HG03135 (cell line): ENCODE results near the gene BCL2.

Experiments
- ATAC-seq: cut with Tn5 transposase; IDR thresholded peaks from one replicate; pipeline ENCODE4 v1.9.1; 2021; ENCODE audit warnings: mild to moderate bottlenecking, moderate library complexity; ENCODE audit not compliant: unreplicated experiment

BCL2 gene

DNA sequence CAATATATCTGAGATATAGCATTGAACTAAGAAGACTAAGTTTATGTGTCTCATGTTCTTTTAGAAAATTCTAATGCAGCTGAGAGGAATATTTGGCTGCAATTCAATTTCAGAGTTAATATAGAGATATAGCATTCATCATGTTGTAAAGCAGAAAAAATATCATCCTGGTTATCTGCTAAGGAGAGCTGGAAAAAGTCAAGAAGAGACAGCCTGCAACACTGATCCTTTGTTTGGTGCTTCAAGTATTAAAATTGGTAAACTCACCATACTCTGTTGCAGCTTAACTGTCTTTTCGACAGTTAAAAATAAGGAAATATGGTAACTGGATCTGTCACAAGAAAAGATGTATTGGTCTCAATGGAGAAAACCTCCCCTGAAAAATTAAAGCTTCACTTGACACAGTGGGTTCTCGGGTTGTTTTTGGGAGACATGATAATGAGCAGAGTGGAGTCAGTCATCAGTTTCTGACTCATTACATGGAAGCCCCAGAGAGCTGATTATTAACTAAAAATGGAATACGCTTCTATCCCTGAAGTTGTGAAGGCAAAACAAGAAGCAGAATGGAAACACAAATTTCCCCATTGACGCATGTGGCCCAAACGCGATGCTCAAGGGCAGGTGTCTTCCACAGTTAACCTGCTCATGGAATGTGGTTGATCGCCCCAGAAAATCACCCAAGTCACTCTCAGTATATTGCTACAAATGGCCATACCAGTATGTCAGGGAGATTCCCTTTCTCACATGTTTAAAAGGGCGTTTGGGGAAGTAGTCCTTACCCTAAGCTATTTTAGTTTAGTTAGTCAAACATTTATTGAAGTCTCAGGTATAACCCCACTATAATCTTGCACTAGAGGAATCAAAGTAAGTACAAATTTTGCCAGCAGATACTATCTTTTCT lies 8.2 kb downstream of the BCL2 start:
- peak; percentile 68 for ATAC-seq

DNA sequence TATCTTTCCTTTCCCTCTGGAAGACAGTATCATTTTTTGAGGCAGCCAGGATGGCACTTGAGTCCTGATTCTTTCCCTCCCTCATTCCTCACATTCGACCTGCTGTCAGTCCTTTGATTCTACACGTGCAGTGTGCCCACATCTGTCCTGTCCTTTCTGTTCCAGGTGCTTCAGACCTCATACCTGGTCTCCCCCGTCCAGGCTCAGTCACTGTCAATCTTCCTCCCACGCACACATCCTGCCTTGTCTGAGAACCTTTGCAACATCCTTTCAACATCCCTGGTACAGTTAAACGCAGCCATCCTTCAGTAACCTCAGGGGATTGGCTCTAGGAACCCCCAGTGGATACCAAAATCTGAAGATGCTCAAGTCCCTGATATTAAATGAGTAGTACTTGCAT lies 10.1 kb downstream of the BCL2 start:
- ATAC-seq = no peak

DNA sequence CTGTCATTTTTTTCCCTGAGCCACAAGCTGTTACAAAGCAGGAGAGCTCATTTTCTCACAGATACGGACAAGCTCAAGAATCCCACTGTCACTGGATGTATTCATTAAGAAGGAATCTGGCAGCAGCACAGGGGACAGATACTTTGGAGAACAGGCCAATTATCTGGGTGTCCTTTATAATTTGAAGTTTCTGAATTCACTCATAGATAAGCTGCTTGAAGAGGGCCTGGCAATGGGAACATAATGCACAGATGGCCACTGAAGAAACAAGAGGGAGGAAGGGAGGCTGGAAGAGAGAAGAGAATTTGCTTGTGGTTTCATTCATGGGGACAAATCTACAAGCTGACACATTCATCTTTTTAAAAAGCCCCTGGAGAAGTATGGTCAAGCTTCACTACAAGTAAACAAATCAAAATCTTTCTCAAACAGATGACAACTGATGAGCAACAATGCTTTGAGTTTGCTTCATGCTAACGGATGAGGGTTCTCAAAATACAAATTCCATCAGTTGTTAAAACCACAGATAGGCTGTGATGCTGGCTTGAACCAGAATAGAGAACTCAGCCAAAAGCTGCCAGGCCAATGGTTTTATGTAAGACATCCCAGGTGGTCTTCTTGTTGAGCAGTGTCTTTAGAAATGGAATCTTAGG lies 11.9 kb downstream of the BCL2 start:
- no peak for ATAC-seq

DNA sequence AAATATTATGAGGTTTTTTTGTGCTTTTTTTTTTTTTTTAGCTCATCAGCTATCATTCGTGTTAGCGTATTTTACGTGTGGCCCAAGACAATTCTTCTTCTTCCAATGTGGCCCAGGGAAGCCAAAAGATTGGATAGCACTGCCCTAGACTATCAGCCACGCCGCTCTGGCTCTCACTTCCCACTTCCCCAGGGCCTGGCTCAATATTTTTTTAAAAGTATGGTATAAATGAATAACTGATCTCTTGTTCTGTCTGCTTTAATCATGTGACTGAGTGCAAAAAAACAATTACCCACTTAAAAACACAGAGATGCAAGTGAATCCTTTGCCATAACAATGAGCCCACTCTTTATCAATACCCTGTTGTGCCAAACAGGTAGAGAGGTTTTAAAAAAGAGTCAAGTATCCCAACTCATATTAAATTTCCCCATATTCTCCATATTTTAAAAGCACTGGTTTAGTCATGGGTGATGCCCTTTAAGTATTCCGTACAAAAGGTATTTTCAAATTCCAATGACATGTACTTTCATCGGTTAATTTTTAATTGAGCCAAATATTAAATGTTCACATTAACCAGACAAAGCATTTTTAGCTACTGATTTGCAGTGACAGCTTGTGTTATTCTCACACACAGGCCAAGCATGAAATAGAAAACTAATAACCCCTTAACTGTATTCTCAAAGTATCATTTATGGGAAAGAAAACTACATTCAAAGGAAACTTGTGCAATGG lies 12.6 kb downstream of the BCL2 start:
- ATAC-seq = no peak

DNA sequence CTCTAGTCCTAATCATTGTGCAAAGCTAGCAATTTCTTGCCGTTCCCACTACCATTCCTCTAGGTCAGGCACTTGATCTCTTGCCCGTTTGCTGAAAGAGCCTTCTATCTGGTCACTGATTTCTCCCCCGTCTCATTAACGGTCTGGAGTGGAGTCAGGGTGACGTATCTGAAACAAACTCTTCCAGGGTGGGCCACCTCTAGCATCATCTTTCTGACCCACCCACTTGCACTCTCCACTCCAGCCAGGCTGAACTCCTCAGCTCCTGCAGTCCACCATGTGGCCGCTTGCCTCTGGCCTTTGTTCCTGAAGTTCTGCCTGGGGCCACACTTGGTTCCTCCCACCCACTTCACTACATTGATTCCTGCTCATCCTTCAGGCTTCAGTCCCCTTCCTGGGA lies 13.3 kb downstream of the BCL2 start:
- no peak for ATAC-seq

GRCh38 chr18:63303547-63303946 lies 16.0 kb downstream of the BCL2 start:
- ATAC-seq = no peak

- no peak for ATAC-seq
These were observed 16.7 kb downstream of the BCL2 start for GRCh38 chr18:63302636-63303405.

GRCh38 chr18:63302220-63302619 lies 17.3 kb downstream of the BCL2 start:
- no peak for ATAC-seq

DNA sequence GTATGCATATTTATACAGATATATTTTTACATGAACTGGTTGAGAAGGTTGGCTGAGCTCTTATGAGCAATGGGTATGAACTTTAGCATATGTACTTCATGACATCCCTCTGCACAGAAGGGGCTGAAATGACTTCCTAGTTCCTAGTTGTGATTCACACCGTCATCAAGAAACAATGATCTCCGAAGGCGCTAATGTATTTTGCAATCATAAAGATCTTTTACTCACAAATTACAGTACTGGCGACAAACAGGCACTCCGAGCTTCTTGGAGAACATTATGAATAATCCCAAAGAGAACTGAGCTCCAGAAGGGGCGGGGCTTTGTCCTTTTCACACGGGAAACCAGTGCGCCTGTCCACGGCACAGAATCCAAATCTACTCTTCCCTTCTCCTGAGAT lies 18.1 kb downstream of the BCL2 start:
- no peak for ATAC-seq

- peak; percentile 60 for ATAC-seq
These were observed 19.5 kb downstream of the BCL2 start for GRCh38 chr18:63299837-63300745.

- ATAC-seq = no peak
These were observed 20.9 kb downstream of the BCL2 start for GRCh38 chr18:63298400-63299365.

GRCh38 chr18:63297687-63298399 lies 21.7 kb downstream of the BCL2 start:
- ATAC-seq = no peak

- ATAC-seq = no peak
These were observed 25.6 kb downstream of the BCL2 start for GRCh38 chr18:63293935-63294334.

DNA sequence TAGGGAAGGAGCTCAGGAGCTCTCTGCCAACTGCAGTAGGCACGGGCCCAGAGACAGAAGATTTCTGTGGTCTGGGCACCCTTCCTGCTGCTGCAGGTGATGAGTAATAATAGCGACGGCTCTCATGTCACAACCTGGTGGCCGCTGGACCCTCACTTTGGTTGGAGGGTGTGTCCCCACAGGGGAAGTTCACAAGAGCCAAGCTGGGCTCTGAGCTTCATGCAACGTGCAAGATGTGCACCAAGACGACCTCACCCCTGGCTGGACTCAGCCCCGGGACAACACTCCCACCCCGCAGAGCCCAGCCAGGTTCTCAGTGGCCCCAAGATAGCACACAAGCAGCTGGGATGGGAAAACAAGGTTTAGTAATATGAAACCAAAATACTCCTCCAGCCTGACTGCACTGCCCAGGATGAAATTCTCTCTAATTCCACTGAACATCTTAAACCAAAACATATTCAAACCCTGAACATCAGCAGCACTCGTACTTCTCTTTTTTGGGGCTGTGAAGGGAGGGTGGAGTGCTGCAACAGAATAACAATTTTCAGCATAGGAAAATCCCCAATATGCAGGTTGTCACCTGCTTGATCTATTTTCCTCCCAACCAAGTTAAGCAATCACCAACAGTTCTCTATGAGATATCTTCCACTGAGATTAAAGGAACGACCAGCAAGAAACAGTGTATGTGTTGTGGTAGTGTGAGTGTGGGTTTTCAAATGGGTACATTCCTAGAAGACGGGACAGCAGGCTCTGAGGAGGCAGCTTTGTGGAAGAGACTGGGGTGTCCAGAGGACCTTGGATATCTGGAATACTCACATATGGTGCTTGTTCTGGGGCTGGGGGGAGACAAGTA lies 26.5 kb downstream of the BCL2 start:
- peak; percentile 57 for ATAC-seq

GRCh38 chr18:63291278-63291677 lies 28.3 kb downstream of the BCL2 start:
- ATAC-seq = no peak

- ATAC-seq = no peak
These were observed 28.8 kb downstream of the BCL2 start for GRCh38 chr18:63290821-63291200.

DNA sequence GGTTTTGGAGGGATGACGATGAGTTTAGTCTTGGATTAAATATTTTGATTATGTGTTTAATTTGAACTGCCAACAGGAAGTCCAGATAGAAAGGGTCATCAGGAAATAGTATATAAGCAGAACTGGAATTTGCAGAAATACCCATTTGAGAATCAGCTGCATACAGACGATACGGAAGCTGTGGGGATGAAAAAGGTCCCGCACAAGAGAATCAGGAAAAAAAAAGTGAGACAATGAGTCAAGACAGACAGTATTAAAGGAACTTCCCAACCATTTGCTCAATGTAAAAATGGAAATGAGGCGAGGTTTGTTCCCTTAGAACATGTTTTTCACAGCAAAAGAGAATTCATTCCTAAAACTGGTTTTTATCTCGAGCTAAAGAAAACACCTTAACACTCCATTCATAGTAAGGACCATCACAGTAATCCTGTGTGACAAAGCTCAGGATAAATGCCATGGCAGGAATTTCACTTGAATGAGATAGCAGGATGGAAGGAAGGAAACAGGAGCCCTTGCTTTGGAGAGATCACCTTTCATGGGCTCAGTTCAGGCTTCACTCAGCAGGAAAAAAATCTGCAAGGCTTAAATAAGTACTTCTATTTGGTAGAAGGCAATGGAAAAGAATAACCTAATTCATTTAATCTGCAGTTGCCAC lies 29.3 kb downstream of the BCL2 start:
- no peak for ATAC-seq
